NCI-H1417 (cell line): ENCODE measurements around the gene TMEM81.

ENCODE experiments used
- DNase-seq, 3 experiments: peaks; one replicate each; lab custom pipeline; 2025; lab: John Stamatoyannopoulos, UW

Gene TMEM81

DNA sequence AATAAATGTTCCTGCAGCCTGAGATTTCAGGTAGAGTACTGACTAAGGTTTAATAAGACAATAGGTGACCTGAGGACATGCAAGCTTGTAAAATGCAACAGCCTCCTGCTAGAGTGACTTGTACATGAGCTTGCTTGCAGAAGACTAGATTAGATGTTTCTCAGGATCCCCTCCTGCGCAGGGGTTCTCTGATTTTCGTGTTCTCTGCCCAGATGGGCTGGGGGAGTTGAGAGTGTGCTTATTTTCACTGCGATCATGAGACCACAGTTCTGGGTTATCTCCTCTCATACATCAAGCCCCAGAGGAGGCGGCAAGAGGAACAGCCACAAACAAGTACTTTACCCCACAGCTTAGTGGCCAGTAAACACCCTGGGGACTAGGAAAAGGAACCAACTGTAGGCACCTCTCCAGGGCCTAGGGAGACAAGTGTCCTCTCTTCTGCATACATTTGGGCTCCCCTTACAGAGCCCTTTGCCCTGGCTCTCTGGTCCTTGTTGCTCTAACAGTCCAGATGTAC lies 8.0 kb downstream of the TMEM81 start:
- DNase-seq, result no peak

GRCh38 chr1:205075642-205076155 lies 8.6 kb downstream of the TMEM81 start:
- no peak for DNase-seq

- no peak for DNase-seq
These were observed 9.7 kb downstream of the TMEM81 start for GRCh38 chr1:205074513-205074912.

GRCh38 chr1:205074084-205074483 lies 10.2 kb downstream of the TMEM81 start:
- no peak for DNase-seq

DNA sequence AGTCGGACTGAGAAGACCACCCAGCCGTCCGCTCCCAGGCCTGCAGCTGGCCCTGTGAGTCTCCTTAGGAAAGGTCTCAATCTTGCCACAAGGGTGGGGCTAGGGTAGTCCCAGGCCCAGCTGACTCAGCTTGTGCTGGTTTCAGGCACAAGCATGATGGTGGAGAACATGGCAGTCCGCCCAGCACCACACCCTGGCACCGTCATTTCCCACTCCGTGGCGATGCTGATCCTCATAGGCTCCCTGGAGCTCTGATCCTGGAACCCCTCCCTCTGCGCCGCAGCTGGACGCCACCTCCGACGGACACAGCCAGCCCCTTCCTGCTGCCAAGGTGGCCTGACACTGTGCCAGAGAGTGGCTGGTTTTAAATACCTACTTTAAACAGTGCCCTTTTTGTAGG lies 10.7 kb downstream of the TMEM81 start:
- no peak for DNase-seq

DNA sequence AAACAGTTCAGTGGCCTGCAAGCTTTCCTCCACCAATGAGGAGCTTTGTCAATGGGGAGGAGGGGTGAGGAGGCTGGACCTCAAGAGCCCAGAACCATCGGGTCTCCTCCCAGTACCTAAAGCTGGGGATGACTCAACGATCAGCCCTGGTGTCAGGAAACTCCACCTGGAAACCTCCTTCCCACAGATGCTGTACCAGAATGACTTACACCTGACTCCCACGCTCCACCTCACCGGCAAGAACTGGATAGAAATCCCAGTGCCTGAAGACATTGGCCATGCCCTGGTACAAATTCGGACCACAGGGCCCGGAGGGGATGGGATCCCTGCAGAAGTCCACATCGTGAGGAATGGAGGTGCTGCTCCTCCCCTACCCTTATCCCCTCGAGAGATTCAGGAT lies 11.4 kb downstream of the TMEM81 start:
- DNase-seq, result no peak

DNA sequence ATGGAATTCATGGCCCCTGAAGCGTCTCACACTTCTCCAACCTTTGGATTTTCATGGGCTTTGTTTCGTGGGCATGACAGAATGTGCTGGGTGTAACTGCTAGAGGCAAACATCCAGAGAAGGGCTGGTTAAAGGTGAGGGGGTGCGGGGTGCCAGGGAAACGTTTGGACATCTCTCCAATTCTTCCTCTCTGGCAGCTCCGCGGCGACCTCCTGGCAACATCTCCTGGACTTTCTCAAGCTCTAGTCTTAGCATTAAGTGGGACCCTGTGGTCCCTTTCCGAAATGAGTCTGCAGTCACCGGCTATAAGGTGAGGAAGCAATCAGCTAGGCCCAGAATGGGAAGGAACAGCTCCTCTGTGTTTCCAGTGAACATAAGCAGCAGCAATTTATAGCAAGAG lies 12.0 kb downstream of the TMEM81 start:
- no peak for DNase-seq

- no peak for DNase-seq
These were observed 12.5 kb downstream of the TMEM81 start for GRCh38 chr1:205071801-205072200.

GRCh38 chr1:205071028-205071409 lies 13.2 kb downstream of the TMEM81 start:
- DNase-seq, result no peak

DNA sequence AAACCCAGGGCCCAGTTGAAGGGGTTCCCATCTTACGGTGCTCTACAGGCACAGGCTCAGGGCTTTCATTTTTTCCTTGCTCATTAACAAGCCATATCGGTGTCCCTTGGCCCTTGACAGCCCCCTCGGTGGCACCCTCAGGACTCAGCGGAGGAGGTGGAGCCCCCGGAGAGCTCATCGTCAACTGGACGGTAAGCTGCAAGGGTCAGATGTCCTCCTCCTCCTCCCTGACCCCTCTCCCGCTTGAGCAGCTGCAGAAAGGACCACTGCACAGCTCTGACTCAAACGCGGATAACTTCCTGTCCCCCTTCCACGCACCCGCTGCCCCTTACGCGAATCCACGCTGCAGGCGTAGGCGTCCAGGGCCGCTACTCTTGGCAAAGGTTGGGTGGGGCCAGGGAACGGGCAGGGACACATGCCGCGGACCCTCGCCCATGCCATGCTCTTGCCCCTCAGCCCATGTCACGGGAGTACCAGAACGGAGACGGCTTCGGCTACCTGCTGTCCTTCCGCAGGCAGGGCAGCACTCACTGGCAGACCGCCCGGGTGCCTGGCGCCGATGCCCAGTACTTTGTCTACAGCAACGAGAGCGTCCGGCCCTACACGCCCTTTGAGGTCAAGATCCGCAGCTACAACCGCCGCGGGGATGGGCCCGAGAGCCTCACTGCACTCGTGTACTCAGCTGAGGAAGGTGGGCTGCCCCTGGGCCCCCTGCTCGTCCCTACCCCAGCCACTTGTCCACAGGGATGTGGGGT lies 14.7 kb downstream of the TMEM81 start:
- no peak for DNase-seq

- DNase-seq, result no peak
These were observed 15.7 kb downstream of the TMEM81 start for GRCh38 chr1:205068457-205069040.

DNA sequence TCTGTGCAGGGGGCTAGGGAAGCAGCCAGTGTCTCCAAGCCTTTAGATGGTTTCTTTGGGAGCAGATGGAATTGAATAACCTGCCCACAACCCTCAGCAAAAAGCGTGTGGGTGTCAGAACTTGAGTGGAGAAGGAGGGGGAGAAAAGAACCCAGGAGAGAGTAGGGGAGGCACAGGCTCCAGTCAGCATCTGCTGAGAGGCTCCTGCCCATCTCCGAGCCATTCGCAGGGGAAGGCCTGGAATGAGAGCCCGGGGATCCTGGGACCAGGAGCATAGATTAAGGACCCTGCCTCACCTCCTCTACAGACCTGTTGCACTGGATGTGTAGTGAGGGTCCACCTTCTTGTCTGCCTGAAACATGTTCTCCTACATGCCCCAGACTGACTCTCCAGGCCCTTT lies 16.3 kb downstream of the TMEM81 start:
- no peak for DNase-seq

- no peak for DNase-seq
These were observed 17.2 kb downstream of the TMEM81 start for GRCh38 chr1:205067031-205067430.

DNA sequence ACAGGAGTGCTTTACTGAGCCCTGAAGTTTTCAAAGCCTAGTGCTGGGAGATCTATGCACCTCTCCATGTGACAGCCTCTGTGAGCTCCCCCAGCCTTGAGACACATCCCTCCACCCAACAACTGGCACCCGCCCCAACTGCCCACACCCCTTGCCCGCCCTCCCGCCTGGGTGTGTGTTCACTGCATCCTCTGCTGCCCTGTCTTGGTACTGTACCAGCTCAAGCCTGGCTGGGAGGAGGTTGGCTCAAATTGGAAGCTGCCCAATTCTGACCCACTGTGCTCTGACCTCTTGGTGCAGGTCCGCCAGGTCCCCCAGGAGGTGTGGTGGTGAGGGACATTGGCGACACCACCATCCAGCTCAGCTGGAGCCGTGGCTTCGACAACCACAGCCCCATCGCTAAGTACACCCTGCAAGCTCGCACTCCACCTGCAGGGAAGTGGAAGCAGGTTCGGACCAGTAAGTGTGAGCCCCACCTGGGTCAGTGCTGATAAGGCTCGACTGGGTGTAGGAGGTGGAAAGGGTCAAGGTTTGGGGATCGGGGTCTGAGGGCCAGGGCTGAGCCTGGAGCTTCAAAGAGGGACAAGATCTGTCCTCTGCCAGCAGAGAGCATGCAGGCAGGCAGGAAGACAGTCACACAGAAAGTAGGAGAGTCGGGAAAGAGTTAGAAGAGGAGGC lies 18.0 kb downstream of the TMEM81 start:
- DNase-seq, result no peak

DNA sequence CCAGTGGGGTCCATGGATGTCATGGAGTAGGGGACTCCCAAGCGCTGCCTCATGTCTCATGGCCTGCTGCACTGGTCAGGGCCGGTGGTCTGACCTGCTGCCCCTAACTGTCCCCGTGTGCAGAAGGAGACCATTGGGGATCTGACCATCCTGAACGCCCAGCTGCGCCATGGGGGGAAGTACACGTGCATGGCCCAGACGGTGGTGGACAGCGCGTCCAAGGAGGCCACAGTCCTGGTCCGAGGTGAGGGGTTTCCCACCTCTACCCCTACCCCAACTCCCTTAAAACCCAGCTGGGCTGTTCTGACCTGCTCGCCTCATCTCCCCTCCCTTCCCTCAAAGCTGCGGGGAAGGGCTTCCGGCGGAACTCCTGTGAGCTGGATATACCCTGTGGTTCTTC lies 18.6 kb downstream of the TMEM81 start:
- DNase-seq, result no peak

DNA sequence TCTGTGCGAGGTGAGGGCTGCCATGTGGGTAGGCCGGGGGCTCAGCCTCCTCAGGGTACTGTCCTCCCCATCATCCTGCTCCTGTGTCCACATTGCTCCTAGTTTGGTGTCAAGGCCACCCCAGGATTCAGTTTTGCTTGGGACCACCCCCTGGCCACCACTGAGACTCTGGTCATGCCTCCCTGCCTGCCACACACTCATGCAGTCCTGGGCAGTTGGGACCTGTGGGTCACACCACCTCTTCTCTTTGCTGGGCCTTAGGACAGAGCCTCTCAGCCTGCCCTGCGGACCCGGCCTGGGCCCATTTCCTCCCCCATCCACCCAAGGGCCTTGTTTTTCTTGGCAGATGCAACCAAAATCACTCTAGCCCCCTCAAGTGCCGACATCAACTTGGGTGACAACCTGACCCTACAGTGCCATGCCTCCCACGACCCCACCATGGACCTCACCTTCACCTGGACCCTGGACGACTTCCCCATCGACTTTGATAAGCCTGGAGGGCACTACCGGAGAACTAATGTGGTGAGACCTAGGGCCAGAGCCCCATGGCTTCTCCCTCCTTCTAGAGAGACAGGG lies 19.4 kb downstream of the TMEM81 start:
- DNase-seq, result no peak

- no peak for DNase-seq
These were observed 20.0 kb downstream of the TMEM81 start for GRCh38 chr1:205064301-205064700.

DNA sequence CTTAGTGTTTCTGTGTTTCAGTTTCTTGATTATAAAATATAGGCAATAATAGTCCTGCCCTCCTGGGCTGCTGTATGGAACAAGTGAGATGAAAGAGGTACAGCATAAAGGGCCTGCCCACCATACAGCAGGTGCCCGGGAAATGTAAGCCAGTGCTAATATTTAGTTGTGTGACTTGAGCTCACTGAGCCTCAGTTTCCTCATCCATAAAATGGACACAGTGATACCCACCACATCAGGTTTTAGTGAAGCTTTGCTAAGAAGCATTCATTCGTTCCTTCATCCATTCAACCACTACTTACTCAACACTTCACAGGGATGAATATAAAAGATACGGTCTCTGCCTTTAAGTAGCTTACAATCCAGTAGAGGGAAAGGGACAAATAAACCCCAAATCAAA lies 21.4 kb downstream of the TMEM81 start:
- DNase-seq, result no peak

GRCh38 chr1:205062319-205062718 lies 21.9 kb downstream of the TMEM81 start:
- no peak for DNase-seq

DNA sequence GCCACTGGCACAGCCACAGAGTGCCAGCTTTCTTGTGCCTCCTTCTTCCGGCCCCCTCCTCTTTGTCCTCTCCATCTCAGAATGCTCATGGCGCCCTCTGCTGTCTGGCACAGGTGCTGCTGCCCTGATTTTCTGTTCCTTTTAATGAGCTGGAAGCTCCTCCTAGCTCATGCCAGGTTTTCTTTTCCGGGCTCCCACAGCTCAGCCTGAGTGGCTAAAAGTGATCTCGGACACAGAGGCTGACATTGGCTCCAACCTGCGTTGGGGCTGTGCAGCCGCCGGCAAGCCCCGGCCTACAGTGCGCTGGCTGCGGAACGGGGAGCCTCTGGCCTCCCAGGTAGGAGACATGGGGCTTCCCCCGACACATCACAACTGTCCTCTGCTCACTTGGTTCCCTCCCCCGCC lies 22.6 kb downstream of the TMEM81 start:
- peak; percentile 63 to 95 (median 85) for DNase-seq

GRCh38 chr1:205061227-205061626 lies 23.0 kb downstream of the TMEM81 start:
- no peak for DNase-seq

- DNase-seq, result no peak
These were observed 23.5 kb downstream of the TMEM81 start for GRCh38 chr1:205060746-205061145.

GRCh38 chr1:205059660-205060059 lies 24.6 kb downstream of the TMEM81 start:
- DNase-seq, result no peak
